ENCODE measurements around the gene TRAFD1.
A peak's percentile ranks its signal among the peaks of the same experiment; 100 is the strongest.
"Not testable (repeated sequence)": the region's sequence is repeated elsewhere in the genome, so short reads cannot be mapped to it uniquely, and the experiment has no call there.

The TRAFD1 gene

GRCh38 chr12:112108202-112109079 is 16.9 kb upstream of the TRAFD1 start, which contains the start of gene NAA25:
Gene NAA25 (minus strand): TSS chr12:112108783. CDS start chr12:112108773, 10 bp downstream.
- Histone ChIP-seq H3K4me3 (ENCODE audit: insufficient read depth, low read length, poor library complexity, severe bottlenecking) (peak within 1 kb of the TSS; percentile 97), H3K36me3 (ENCODE audit: low read length) (no peaks in the 10 kb centered on the region), H3K9ac (ENCODE audit: low read length) (peak within 1 kb of the TSS; percentile 99), H3K79me2 (ENCODE audit: insufficient read depth, low read length) (peaks cover 55% of the 10 kb centered on the region), H3K9me2 (replicated peaks; ENCODE audit: insufficient read depth, low read length) (no peaks in the 10 kb centered on the region), H3K27ac (ENCODE audit: low read depth, low read length) (peak within 1 kb of the TSS; percentile 90), H3K27me3 (ENCODE audit: low read length) (no peaks in the 10 kb centered on the region), H3K4me2 (ENCODE audit: low read depth, low read length, poor library complexity, severe bottlenecking) (peak within 1 kb of the TSS; percentile 91), H2AFZ (ENCODE audit: low read depth, low read length, severe bottlenecking) (peak within 1 kb of the TSS; percentile 93), H3K9me3 (ENCODE audit: insufficient read depth, low read length) (no peaks in the 10 kb centered on the region), H3F3A (ENCODE audit: insufficient read depth) (peaks cover 11% of the 10 kb centered on the region), H4K20me1 (ENCODE audit: low read depth, low read length) (peaks cover 6% of the 10 kb centered on the region; the same call in 1 of the 2 replicates)
- TF ChIP-seq, protein P1, sequence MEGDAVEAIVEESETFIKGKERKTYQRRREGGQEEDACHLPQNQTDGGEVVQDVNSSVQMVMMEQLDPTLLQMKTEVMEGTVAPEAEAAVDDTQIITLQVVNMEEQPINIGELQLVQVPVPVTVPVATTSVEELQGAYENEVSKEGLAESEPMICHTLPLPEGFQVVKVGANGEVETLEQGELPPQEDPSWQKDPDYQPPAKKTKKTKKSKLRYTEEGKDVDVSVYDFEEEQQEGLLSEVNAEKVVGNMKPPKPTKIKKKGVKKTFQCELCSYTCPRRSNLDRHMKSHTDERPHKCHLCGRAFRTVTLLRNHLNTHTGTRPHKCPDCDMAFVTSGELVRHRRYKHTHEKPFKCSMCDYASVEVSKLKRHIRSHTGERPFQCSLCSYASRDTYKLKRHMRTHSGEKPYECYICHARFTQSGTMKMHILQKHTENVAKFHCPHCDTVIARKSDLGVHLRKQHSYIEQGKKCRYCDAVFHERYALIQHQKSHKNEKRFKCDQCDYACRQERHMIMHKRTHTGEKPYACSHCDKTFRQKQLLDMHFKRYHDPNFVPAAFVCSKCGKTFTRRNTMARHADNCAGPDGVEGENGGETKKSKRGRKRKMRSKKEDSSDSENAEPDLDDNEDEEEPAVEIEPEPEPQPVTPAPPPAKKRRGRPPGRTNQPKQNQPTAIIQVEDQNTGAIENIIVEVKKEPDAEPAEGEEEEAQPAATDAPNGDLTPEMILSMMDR (IDR thresholded peaks at IDR 0.05; ENCODE audit: insufficient read depth, low read length, poor library complexity, severe bottlenecking): no peak
- no peak for TF ChIP-seq EZH2phosphoT487 (conservative IDR thresholded peaks at IDR 0.05; ENCODE audit: low read length)

DNA sequence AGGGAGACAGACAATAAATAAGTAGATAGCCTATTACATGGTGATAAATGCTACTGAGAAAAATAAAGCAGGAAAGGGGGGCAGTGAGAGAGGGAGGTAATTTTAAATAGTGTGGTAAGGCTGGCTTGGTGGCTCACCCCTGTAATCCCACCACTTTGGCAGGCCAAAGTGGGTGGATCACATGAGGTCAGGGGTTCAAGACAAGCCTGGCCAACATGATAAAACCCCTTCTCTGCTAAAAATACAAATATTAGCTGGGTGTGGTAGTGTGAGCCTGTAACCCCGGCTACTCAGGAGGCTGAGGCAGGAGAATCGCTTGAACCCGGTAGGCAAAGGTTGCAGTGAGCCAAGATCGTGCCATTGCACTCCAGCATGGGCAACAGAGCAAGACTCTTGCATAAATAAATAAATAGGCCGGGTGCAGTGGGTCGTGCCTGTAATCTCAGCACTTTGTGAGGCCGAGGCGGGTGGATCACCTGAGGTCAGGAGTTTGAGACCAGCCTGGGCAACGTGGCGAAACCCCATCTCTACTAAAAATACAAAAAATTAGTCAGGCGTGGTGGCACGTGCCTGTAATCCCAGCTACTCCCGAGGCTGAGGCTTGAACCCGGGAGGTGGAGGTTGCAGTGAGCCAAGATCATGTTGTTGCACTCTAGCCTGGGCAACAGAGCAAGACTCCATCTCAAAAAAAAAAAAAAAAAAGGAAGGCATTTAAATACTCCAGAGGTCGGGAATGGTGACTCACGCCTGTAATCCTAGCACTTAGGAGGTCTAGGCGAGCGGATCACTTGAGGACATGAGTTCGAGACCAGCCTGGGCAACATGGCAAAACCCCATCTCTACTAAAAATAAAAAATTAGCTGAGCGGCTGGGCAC is 14.3 kb upstream of the TRAFD1 start:
- H3K9me2 ChIP-seq (replicated peaks; ENCODE audit: insufficient read depth, low read length); H3K4me3 ChIP-seq (ENCODE audit: insufficient read depth, low read length, poor library complexity, severe bottlenecking); H3K36me3 ChIP-seq (ENCODE audit: low read length); H3K9me3 ChIP-seq (ENCODE audit: insufficient read depth, low read length); H3K9ac ChIP-seq (ENCODE audit: low read length); H3K27me3 ChIP-seq (ENCODE audit: low read length); H4K20me1 ChIP-seq (ENCODE audit: low read depth, low read length); H3K27ac ChIP-seq (ENCODE audit: low read depth, low read length): not testable (repeated sequence)
- peak overlapping the region; percentile 84 for H2AFZ ChIP-seq (ENCODE audit: low read depth, low read length, severe bottlenecking)
- H3K79me2 ChIP-seq (ENCODE audit: insufficient read depth, low read length): peaks cover 29% of the 10 kb centered on the region
- H3F3A ChIP-seq (ENCODE audit: insufficient read depth): peaks cover 11% of the 10 kb centered on the region
- peak overlapping the region; percentile 91 for H3K4me2 ChIP-seq (ENCODE audit: low read depth, low read length, poor library complexity, severe bottlenecking)

DNA sequence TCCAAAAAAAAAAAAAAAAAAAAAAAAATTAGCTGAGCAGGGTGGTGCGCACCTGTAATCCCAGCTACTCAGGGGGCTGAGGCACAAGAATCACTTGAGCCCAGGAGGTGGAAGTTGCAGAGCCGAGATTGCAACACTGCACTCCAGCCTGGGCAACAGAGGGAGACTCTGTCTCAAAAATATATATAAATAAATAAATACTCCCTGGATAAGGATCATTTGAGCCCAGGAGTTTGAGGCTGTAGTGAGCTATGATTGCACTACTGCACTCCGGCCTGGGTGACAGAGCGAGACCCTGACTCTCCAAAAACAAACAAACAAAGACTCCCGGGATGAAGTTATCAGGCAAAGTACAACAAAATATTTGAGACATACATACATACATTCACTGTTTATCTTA is 13.4 kb upstream of the TRAFD1 start:
- H2AFZ ChIP-seq (ENCODE audit: low read depth, low read length, severe bottlenecking): no peak overlapping the region
- no peak overlapping the region for H3K4me3 ChIP-seq (ENCODE audit: insufficient read depth, low read length, poor library complexity, severe bottlenecking)
- no peak overlapping the region for H3K4me2 ChIP-seq (ENCODE audit: low read depth, low read length, poor library complexity, severe bottlenecking)
- H3K9me2 ChIP-seq (replicated peaks; ENCODE audit: insufficient read depth, low read length): no peaks in the 10 kb centered on the region
- peaks cover 20% of the 10 kb centered on the region for H3K79me2 ChIP-seq (ENCODE audit: insufficient read depth, low read length)
- no peak overlapping the region for H3K27ac ChIP-seq (ENCODE audit: low read depth, low read length)
- no peaks in the 10 kb centered on the region for H3K36me3 ChIP-seq (ENCODE audit: low read length)
- no peaks in the 10 kb centered on the region for H4K20me1 ChIP-seq (ENCODE audit: low read depth, low read length)
- TF ChIP-seq, protein P1 (IDR thresholded peaks at IDR 0.05; ENCODE audit: insufficient read depth, low read length, poor library complexity, severe bottlenecking): no peak
- no peak for TF ChIP-seq EZH2phosphoT487 (conservative IDR thresholded peaks at IDR 0.05; ENCODE audit: low read length)
- H3K9ac ChIP-seq (ENCODE audit: low read length): no peak overlapping the region
- H3F3A ChIP-seq (ENCODE audit: insufficient read depth): peaks cover 11% of the 10 kb centered on the region
- no peaks in the 10 kb centered on the region for H3K27me3 ChIP-seq (ENCODE audit: low read length)
- no peaks in the 10 kb centered on the region for H3K9me3 ChIP-seq (ENCODE audit: insufficient read depth, low read length)

Measured in SU-DHL-6 (cell line).